ENCODE measurements around the gene UNC5B. TPM values are rescaled to one million over a fixed set of nuclear protein-coding genes. Genes with fewer than 3 reads are reported as not detected.

Gene UNC5B
- total RNA-seq, 1 experiment from 2014 or later = 22.0 TPM

DNA sequence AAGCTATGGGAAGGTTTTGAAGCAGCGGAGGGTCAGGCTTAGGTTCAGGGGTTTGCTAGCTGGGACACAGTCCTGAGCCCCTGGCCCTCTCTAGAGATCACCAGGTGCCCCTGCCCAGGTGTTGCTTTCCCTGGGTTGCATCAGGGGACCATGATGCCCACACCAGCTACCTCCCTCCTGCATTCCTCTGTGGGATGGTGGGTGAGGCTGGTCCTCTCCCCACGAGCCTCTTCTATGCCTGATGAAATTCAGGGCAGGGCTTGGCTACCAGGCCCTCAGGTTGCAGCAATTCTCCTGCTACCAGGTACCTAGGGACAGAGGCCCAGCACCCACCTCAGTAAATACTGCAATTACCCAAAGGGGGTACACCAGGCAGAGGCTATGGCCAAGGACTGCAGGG lies 95.9 kb downstream of the UNC5B start:
- ChIA-PET RAD21 (ENCODE audit: low non-redundant PET in 1 of 2, low total read pairs in 2 of 2, uncharacterized antibody in 2 of 2, unreplicated experiment in 2 of 2) (no interaction called here), POLR2A (no interaction called here), CTCF (interaction anchor here (0.8 to 1.3 kb wide), 2 partner anchors 38 to 405 kb away, joined by 3 to 4 read pairs; no protein-coding TSS in a partner anchor)
- Histone ChIP-seq H3K36me3 (ENCODE audit: control insufficient read depth in 1 of 2, insufficient read depth in 2 of 2, low read length in 2 of 2) (no peaks in the 10 kb centered on the region), H3K27ac (ENCODE audit: low read depth, low read length) (no peak overlapping the region), H3K9ac (ENCODE audit: low read length) (no peak overlapping the region), H3K27me3 (ENCODE audit: insufficient read depth, low read length) (no peaks in the 10 kb centered on the region), H3K4me2 (ENCODE audit: low read length) (no peak overlapping the region), H3K4me1 (ENCODE audit: control insufficient read depth in 1 of 2, insufficient read depth in 2 of 2, low read length in 2 of 2) (peaks cover 0 to 8% of the 10 kb centered on the region in 2 experiments; a peak in 2 of 4 replicates), H2AFZ (ENCODE audit: low read depth, low read length, poor library complexity, severe bottlenecking) (no peak overlapping the region), H3K9me2 (ENCODE audit: insufficient read depth) (no peaks in the 10 kb centered on the region), H3K9me3 (ENCODE audit: control insufficient read depth in 1 of 2, insufficient read depth in 1 of 2, low read depth in 1 of 2, low read length in 2 of 2) (no peaks in the 10 kb centered on the region), H3K4me3 (replicated peaks in 1 of 2; ENCODE audit: low read depth in 1 of 2, low read length in 2 of 2) (no peak overlapping the region), H4K20me1 (ENCODE audit: insufficient read depth) (no peaks in the 10 kb centered on the region), H3K79me2 (ENCODE audit: insufficient read depth, low read length) (no peaks in the 10 kb centered on the region)
- ATAC-seq (no peak), DNase-seq (ENCODE audit: low read depth, low spot score) (no peak)
- TF ChIP-seq EZH2 (IDR thresholded peaks at IDR 0.05) (no peak), FOSL1 (IDR thresholded peaks at IDR 0.05; ENCODE audit: low read depth) (no peak), YY1 (IDR thresholded peaks at IDR 0.05; ENCODE audit: extremely low read depth, insufficient replicate concordance, low read depth, low read length) (no peak), EZH2phosphoT487 (IDR thresholded peaks at IDR 0.05; ENCODE audit: borderline replicate concordance) (no peak), JUND (IDR thresholded peaks at IDR 0.05) (no peak), CBX3 (IDR thresholded peaks at IDR 0.05; ENCODE audit: low read depth) (no peak), ELF1 (IDR thresholded peaks at IDR 0.05; ENCODE audit: borderline replicate concordance, low read depth) (no peak), SRF (IDR thresholded peaks at IDR 0.05; ENCODE audit: low read depth) (no peak), SP1 (IDR thresholded peaks at IDR 0.05; ENCODE audit: low read depth) (no peak), SIN3A (IDR thresholded peaks at IDR 0.05; ENCODE audit: low read depth) (no peak), ZFX (IDR thresholded peaks at IDR 0.05) (no peak), EGR1 (IDR thresholded peaks at IDR 0.05; ENCODE audit: low read depth) (no peak), RAD21 (IDR thresholded peaks at IDR 0.05; ENCODE audit: low read depth) (no peak), TCF7L2 (IDR thresholded peaks at IDR 0.05; ENCODE audit: borderline replicate concordance, extremely low read depth, insufficient read depth, insufficient read length) (no peak)
- TF ChIP-seq, protein P1, sequence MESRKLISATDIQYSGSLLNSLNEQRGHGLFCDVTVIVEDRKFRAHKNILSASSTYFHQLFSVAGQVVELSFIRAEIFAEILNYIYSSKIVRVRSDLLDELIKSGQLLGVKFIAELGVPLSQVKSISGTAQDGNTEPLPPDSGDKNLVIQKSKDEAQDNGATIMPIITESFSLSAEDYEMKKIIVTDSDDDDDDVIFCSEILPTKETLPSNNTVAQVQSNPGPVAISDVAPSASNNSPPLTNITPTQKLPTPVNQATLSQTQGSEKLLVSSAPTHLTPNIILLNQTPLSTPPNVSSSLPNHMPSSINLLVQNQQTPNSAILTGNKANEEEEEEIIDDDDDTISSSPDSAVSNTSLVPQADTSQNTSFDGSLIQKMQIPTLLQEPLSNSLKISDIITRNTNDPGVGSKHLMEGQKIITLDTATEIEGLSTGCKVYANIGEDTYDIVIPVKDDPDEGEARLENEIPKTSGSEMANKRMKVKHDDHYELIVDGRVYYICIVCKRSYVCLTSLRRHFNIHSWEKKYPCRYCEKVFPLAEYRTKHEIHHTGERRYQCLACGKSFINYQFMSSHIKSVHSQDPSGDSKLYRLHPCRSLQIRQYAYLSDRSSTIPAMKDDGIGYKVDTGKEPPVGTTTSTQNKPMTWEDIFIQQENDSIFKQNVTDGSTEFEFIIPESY (IDR thresholded peaks at IDR 0.05; ENCODE audit: extremely low read depth, insufficient replicate concordance, low read length) = no peak
- TF ChIP-seq, protein P2, sequence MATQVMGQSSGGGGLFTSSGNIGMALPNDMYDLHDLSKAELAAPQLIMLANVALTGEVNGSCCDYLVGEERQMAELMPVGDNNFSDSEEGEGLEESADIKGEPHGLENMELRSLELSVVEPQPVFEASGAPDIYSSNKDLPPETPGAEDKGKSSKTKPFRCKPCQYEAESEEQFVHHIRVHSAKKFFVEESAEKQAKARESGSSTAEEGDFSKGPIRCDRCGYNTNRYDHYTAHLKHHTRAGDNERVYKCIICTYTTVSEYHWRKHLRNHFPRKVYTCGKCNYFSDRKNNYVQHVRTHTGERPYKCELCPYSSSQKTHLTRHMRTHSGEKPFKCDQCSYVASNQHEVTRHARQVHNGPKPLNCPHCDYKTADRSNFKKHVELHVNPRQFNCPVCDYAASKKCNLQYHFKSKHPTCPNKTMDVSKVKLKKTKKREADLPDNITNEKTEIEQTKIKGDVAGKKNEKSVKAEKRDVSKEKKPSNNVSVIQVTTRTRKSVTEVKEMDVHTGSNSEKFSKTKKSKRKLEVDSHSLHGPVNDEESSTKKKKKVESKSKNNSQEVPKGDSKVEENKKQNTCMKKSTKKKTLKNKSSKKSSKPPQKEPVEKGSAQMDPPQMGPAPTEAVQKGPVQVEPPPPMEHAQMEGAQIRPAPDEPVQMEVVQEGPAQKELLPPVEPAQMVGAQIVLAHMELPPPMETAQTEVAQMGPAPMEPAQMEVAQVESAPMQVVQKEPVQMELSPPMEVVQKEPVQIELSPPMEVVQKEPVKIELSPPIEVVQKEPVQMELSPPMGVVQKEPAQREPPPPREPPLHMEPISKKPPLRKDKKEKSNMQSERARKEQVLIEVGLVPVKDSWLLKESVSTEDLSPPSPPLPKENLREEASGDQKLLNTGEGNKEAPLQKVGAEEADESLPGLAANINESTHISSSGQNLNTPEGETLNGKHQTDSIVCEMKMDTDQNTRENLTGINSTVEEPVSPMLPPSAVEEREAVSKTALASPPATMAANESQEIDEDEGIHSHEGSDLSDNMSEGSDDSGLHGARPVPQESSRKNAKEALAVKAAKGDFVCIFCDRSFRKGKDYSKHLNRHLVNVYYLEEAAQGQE (IDR thresholded peaks at IDR 0.05; ENCODE audit: low read depth) = no peak
- TF ChIP-seq, protein P3, sequence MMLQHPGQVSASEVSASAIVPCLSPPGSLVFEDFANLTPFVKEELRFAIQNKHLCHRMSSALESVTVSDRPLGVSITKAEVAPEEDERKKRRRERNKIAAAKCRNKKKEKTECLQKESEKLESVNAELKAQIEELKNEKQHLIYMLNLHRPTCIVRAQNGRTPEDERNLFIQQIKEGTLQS (IDR thresholded peaks at IDR 0.05) = no peak
- intact Hi-C loops (cut with micrococcal nuclease) = no loop called here
- no TSS peak for BruUV-seq (replicated peaks)

All from HCT116 (cell line).